HepG2 (cell line): ENCODE measurements around the gene RNGTT. TPM values are rescaled to one million over a fixed set of nuclear protein-coding genes. Genes with fewer than 3 reads are reported as not detected.

ENCODE experiments used
- ATF3 ChIP-seq: sonication (generic); formaldehyde crosslinking; IDR thresholded peaks from 2 replicates; pipeline ENCODE4 v1.4.0; 2020; ENCODE audit warnings: missing genetic modification reagents
- CAMTA2 ChIP-seq: sonication (generic); formaldehyde crosslinking; IDR thresholded peaks from 2 replicates; pipeline ENCODE4 v1.4.0; 2020; ENCODE audit warnings: mild to moderate bottlenecking, missing genetic modification reagents, borderline replicate concordance
- CCAR2 ChIP-seq: fragments of 200-400 bp; formaldehyde crosslinking; optimal IDR thresholded peaks from 2 replicates; pipeline ENCODE3; 2018; ENCODE audit warnings: low read depth, mild to moderate bottlenecking, low read length, moderate library complexity
- DBP ChIP-seq: sonication (generic); formaldehyde crosslinking; IDR thresholded peaks from 2 replicates; pipeline ENCODE4 v1.4.0; 2020; ENCODE audit warnings: missing genetic modification reagents; ENCODE audit errors: not compliant biosample characterization
- GFI1 ChIP-seq: sonication (generic); formaldehyde crosslinking; IDR thresholded peaks from 2 replicates; pipeline ENCODE4 v1.5.0; 2020; ENCODE audit warnings: missing genetic modification reagents, mild to moderate bottlenecking, borderline replicate concordance
- HDAC2 ChIP-seq: sonication (generic); formaldehyde crosslinking; IDR thresholded peaks from 2 replicates; pipeline ENCODE4 v1.4.0; 2020; ENCODE audit warnings: missing genetic modification reagents
- HDAC6 ChIP-seq: fragments of 200-600 bp; sonication (generic); IDR thresholded peaks from 2 replicates; pipeline ENCODE4 v1.7.0; 2017; ENCODE audit warnings: mild to moderate bottlenecking, antibody characterized with exemption, low read length, low read depth
- MAFK ChIP-seq, 2 experiments: IDR thresholded peaks in 1 of 2; conservative IDR thresholded peaks in 1 of 2; 2 replicates each; pipeline ENCODE4 v1.6.1; 2011; ENCODE audit warnings: improper control_type of control experiment in 2 of 2, low read length in 2 of 2
- MYC ChIP-seq: sonication (generic); formaldehyde crosslinking; IDR thresholded peaks from 2 replicates; pipeline ENCODE4 v1.9.0; 2021; ENCODE audit warnings: missing genetic modification reagents, borderline replicate concordance
- NAIF1 ChIP-seq: sonication (generic); formaldehyde crosslinking; IDR thresholded peaks from 2 replicates; pipeline ENCODE4 v1.5.0; 2020; ENCODE audit warnings: mild to moderate bottlenecking, missing genetic modification reagents, borderline replicate concordance
- PHF5A ChIP-seq: IDR thresholded peaks from one replicate; pipeline ENCODE4 v1.6.1; 2018; ENCODE audit warnings: low read depth, missing genetic modification reagents; ENCODE audit not compliant: unreplicated experiment
- POLR2G ChIP-seq: fragments of 200-400 bp; formaldehyde crosslinking; IDR thresholded peaks from 2 replicates; pipeline ENCODE4 v1.6.1; 2018; ENCODE audit warnings: mild to moderate bottlenecking, low read depth, low read length, moderate library complexity
- RXRB ChIP-seq: IDR thresholded peaks from 2 replicates; pipeline ENCODE4 v1.6.1; 2016; ENCODE audit warnings: borderline replicate concordance, missing genetic modification reagents, missing compliant biosample characterization
- SIX1 ChIP-seq: sonication (generic); formaldehyde crosslinking; IDR thresholded peaks from 2 replicates; pipeline ENCODE4 v1.4.0; 2020; ENCODE audit warnings: missing genetic modification reagents, borderline replicate concordance
- TBX2 ChIP-seq: sonication (generic); formaldehyde crosslinking; IDR thresholded peaks from 2 replicates; pipeline ENCODE4 v1.5.0; 2020; ENCODE audit warnings: missing genetic modification reagents, mild to moderate bottlenecking, borderline replicate concordance
- TEAD2 ChIP-seq: sonication (generic); formaldehyde crosslinking; IDR thresholded peaks from 2 replicates; pipeline ENCODE4 v1.9.0; 2021; ENCODE audit warnings: missing genetic modification reagents
- TFE3 ChIP-seq: IDR thresholded peaks from 2 replicates; pipeline ENCODE4 v1.6.1; 2016
- YEATS2 ChIP-seq: sonication (generic); formaldehyde crosslinking; IDR thresholded peaks from 2 replicates; pipeline ENCODE4 v1.4.0; 2020; ENCODE audit warnings: missing genetic modification reagents, borderline replicate concordance
- ZBTB21 ChIP-seq: sonication (generic); formaldehyde crosslinking; IDR thresholded peaks from 2 replicates; pipeline ENCODE4 v1.4.0; 2020; ENCODE audit warnings: missing genetic modification reagents
- ZMAT5 ChIP-seq: sonication (generic); formaldehyde crosslinking; IDR thresholded peaks from 2 replicates; pipeline ENCODE4 v1.5.0; 2020; ENCODE audit warnings: mild to moderate bottlenecking, low read depth, missing genetic modification reagents, borderline replicate concordance
- ZNF503 ChIP-seq: sonication (generic); formaldehyde crosslinking; IDR thresholded peaks from 2 replicates; pipeline ENCODE4 v1.4.0; 2020; ENCODE audit warnings: missing genetic modification reagents
- ZNF562 ChIP-seq: sonication (generic); formaldehyde crosslinking; IDR thresholded peaks from 2 replicates; pipeline ENCODE4 v1.8.0; 2022; ENCODE audit warnings: missing genetic modification reagents, borderline replicate concordance
- ZNF720 ChIP-seq: sonication (generic); formaldehyde crosslinking; IDR thresholded peaks from 2 replicates; pipeline ENCODE4 v1.4.0; 2020; ENCODE audit warnings: missing genetic modification reagents
- ZNF747 ChIP-seq: sonication (generic); formaldehyde crosslinking; IDR thresholded peaks from 2 replicates; pipeline ENCODE4 v1.8.1; 2023; ENCODE audit warnings: missing genetic modification reagents, mild to moderate bottlenecking, borderline replicate concordance
- polyA plus RNA-seq, 8 experiments: library from polyadenylated mRNA; depleted of rRNA in 3 of 8; stranded (reverse) in 7 of 8; unstranded in 1 of 8; fragments of >200 nt; fragmentation: Illumina TruSeq in 4 of 8; extraction: Trizol in 4 of 8; gene quantifications; 2 replicates each; pipeline versions ENCODE4 v1.2.1 to v1.2.3, GENCODE V29; 2011 to 2016; ENCODE audit warnings: low read depth in 4 of 8, missing spikeins in 1 of 8, mixed read lengths in 1 of 8; ENCODE audit not compliant: insufficient read depth in 1 of 8
- total RNA-seq, 5 experiments: library from RNA; depleted of rRNA; stranded (reverse); fragments of >200 nt; fragmentation: Illumina TruSeq; extraction: Trizol; gene quantifications; 2 replicates each; pipeline ENCODE4 v1.2.3, GENCODE V29; 2016; ENCODE audit warnings: low read depth in 1 of 5

RNGTT gene
- total and polyA plus RNA-seq, 2 of the 13 experiments (the other 11 are each of a cell fraction or from before 2014, with no cell fraction given) = 6.0 to 22.6 TPM

GRCh38 chr6:88963139-88964090 is at the start of gene RNGTT (continued):
- TF ChIP-seq TFE3 (CRISPR knock-in tag) = no peak
- no peak; the same call in 1 of the 2 replicates for TF ChIP-seq MYC (CRISPR knock-in tag)
- TF ChIP-seq POLR2G = peak; percentile 87
- no peak for TF ChIP-seq PHF5A
- TF ChIP-seq NAIF1 (CRISPR knock-in tag) = peak; percentile 17; the same call in 1 of the 2 replicates
- peak; percentile 70 for TF ChIP-seq TBX2
- no peak for TF ChIP-seq ZNF720 (CRISPR knock-in tag)
- TF ChIP-seq MAFK (conservative IDR thresholded peaks at IDR 0.05 in 1 of 2, IDR thresholded peaks at IDR 0.05 in 1 of 2; ENCODE audit: low read length in 2 of 2) = no peak
- no peak; the same call in 1 of the 2 replicates for TF ChIP-seq GFI1 (CRISPR knock-in tag)
- TF ChIP-seq CAMTA2 (CRISPR knock-in tag) = no peak
- TF ChIP-seq ZNF503 (CRISPR knock-in tag) = no peak
- TF ChIP-seq ZNF747 = peak; percentile 83
- TF ChIP-seq ATF3 (CRISPR knock-in tag) = no peak; the same call in 1 of the 2 replicates
- TF ChIP-seq ZBTB21 (CRISPR knock-in tag) = no peak
- TF ChIP-seq YEATS2 (CRISPR knock-in tag) = peak; percentile 90; the same call in 1 of the 2 replicates
- peak; percentile 30; the same call in 1 of the 2 replicates for TF ChIP-seq RXRB (CRISPR knock-in tag)
- no peak for TF ChIP-seq ZNF562 (CRISPR knock-in tag)
- TF ChIP-seq TEAD2 (CRISPR knock-in tag) = no peak
- TF ChIP-seq SIX1 (CRISPR knock-in tag) = no peak
- no peak for TF ChIP-seq ZMAT5
- TF ChIP-seq HDAC2 (CRISPR knock-in tag) = peak; percentile 53; the same call in 1 of the 2 replicates
- no peak for TF ChIP-seq CCAR2
- no peak for TF ChIP-seq HDAC6
- no peak for TF ChIP-seq DBP (CRISPR knock-in tag)
